ENCODE measurements around the gene TIMM22. TPM values are rescaled to one million over a fixed set of nuclear protein-coding genes. Genes with fewer than 3 reads are reported as not detected.
A peak's percentile ranks its signal among the peaks of the same experiment; 100 is the strongest.

TIMM22 gene
- total and polyA plus RNA-seq, 7 donors: 8.0 to 27.2 (median 14.9) TPM

DNA sequence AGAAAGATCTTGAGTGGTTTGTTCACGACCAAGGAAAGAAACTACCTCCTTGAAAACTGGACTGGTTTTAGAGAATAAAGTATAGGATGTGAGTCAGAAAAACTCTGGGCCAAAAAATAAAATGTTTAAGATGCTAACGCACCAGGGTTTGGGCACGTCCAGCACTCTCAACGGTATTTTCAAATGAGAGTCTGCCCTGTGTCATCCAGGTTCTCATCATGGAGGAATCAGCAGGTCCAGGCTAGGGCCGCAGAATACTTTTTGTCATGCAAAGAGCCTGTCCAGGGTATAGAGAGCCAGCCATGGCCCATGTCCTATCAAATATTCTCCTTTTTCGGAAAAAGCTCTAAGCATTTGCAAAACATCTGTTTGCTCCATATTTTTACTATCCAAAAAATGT is 19.8 kb upstream of the TIMM22 start:
- 89 to 91% (median 89%) methylated on average over 6 of the region's 6 CpGs for WGBS, 3 donors
- H3K36me3 ChIP-seq (ENCODE audit: insufficient read depth in 1 of 2, low read depth in 1 of 2): no peaks in the 10 kb centered on the region
- peaks cover 41% of the 10 kb centered on the region for H3K4me1 ChIP-seq
- DNase-seq (no peak), ATAC-seq (no peak)
- H3K27ac ChIP-seq: peak overlapping the region; percentile 86
- H3K9me3 ChIP-seq: no peaks in the 10 kb centered on the region
- H3K27me3 ChIP-seq (ENCODE audit: insufficient read depth in 3 of 3, low read length in 2 of 3): no peaks in the 10 kb centered on the region
- intact Hi-C loops (cut with DNase I): loop anchor here (5.0 kb wide), 2 partner anchors 75 to 95 kb away; no protein-coding TSS in a partner anchor
- H3K4me3 ChIP-seq: peak overlapping the region; percentile 87
- TF ChIP-seq, protein P1, sequence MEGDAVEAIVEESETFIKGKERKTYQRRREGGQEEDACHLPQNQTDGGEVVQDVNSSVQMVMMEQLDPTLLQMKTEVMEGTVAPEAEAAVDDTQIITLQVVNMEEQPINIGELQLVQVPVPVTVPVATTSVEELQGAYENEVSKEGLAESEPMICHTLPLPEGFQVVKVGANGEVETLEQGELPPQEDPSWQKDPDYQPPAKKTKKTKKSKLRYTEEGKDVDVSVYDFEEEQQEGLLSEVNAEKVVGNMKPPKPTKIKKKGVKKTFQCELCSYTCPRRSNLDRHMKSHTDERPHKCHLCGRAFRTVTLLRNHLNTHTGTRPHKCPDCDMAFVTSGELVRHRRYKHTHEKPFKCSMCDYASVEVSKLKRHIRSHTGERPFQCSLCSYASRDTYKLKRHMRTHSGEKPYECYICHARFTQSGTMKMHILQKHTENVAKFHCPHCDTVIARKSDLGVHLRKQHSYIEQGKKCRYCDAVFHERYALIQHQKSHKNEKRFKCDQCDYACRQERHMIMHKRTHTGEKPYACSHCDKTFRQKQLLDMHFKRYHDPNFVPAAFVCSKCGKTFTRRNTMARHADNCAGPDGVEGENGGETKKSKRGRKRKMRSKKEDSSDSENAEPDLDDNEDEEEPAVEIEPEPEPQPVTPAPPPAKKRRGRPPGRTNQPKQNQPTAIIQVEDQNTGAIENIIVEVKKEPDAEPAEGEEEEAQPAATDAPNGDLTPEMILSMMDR (IDR thresholded peaks at IDR 0.05): no peak

- H3K4me1 ChIP-seq: peaks cover 41% of the 10 kb centered on the region
- no peaks in the 10 kb centered on the region for H3K9me3 ChIP-seq
- H3K36me3 ChIP-seq (ENCODE audit: insufficient read depth in 1 of 2, low read depth in 1 of 2): no peaks in the 10 kb centered on the region
- peak overlapping the region; percentile 87 for H3K4me3 ChIP-seq
- intact Hi-C loops (cut with DNase I): loop anchor here (5.0 kb wide), 2 partner anchors 76 to 96 kb away; no protein-coding TSS in a partner anchor
- H3K27me3 ChIP-seq (ENCODE audit: insufficient read depth in 3 of 3, low read length in 2 of 3): no peaks in the 10 kb centered on the region
- ATAC-seq (peak; percentile 17 to 44 (median 36)), DNase-seq (peak; percentile 42 to 69)
- TF ChIP-seq, protein P1 (IDR thresholded peaks at IDR 0.05): no peak
- H3K27ac ChIP-seq: peak overlapping the region; percentile 86
- WGBS, 3 donors: 1 to 2% (median 1%) methylated on average over 45 to 72 of the region's 72 CpGs
These were observed 18.5 kb upstream of the TIMM22 start for GRCh38 chr17:978103-979093.

DNA sequence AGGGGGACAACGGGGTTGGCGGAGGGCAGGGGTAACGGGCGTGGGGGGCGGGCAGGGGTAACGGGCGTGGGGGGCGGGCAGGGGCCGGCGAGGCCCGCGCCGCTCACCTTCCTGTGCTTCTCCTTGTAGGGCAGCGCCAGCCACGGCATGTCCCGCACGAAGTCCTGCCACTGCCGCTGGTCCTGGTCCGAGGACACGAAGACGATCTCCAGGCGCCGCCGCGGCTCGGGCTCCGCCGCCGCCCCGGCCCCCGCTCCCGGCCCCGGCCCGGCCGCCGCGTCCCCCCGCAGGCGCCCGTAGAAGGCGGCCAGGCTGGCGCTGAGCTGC is 17.8 kb upstream of the TIMM22 start:
- WGBS, 3 donors: 0 to 1% (median 0%) methylated on average over 13 to 41 of the region's 42 CpGs
- ATAC-seq (peak; percentile 57 to 60 (median 58)), DNase-seq (no peak)
- Histone ChIP-seq H3K27ac (peak overlapping the region; percentile 86), H3K27me3 (ENCODE audit: insufficient read depth in 3 of 3, low read length in 2 of 3) (no peaks in the 10 kb centered on the region), H3K9me3 (no peaks in the 10 kb centered on the region), H3K36me3 (ENCODE audit: insufficient read depth in 1 of 2, low read depth in 1 of 2) (no peaks in the 10 kb centered on the region), H3K4me3 (peak overlapping the region; percentile 87), H3K4me1 (peaks cover 41% of the 10 kb centered on the region)
- TF ChIP-seq, protein P1 (IDR thresholded peaks at IDR 0.05): no peak
- intact Hi-C loops (cut with DNase I): loop anchor here (5.0 kb wide), 2 partner anchors 77 to 97 kb away; no protein-coding TSS in a partner anchor

- Histone ChIP-seq H3K4me1 (peaks cover 41% of the 10 kb centered on the region), H3K4me3 (peak within 1 kb of the TSS; percentile 87), H3K36me3 (ENCODE audit: insufficient read depth in 1 of 2, low read depth in 1 of 2) (no peaks in the 10 kb centered on the region), H3K27me3 (ENCODE audit: insufficient read depth in 3 of 3, low read length in 2 of 3) (no peaks in the 10 kb centered on the region), H3K9me3 (no peaks in the 10 kb centered on the region), H3K27ac (peak within 1 kb of the TSS; percentile 86)
- DNase-seq (peak; percentile 87 to 95), ATAC-seq (peak; percentile 83 to 95 (median 92))
- intact Hi-C loops (cut with DNase I): loop anchor here (2.0 to 5.0 kb wide), 3 partner anchors 77 to 185 kb away; no protein-coding TSS in a partner anchor
- WGBS, 3 donors: 1 to 2% (median 2%) methylated on average over 27 to 91 of the region's 94 CpGs
- TF ChIP-seq, protein P1 (IDR thresholded peaks at IDR 0.05): peak; percentile 33
These were observed 17.2 kb upstream of the TIMM22 start, which contains the start of gene NXN for GRCh38 chr17:979539-980405. TSS of gene NXN (minus strand) at chr17:979776.
